Keratinocyte (primary cell): ENCODE results near the gene PRKCE. TPM values are rescaled to one million over a fixed set of nuclear protein-coding genes. Genes with fewer than 3 reads are reported as not detected.

Experiments
- DNase-seq: peaks from one replicate; pipeline ENCODE4 v3.0.0-alpha.2; 2011; ENCODE audit warnings: low read depth, missing footprints, low spot score
- FAIRE-seq: peaks from 2 replicates; lab custom pipeline; 2011; peaks lifted over from hg19 to GRCh38; lab: Jason Lieb, UNC
- H2AFZ ChIP-seq: 2 replicates; pipeline ENCODE4 v1.6.0; 2012; ENCODE audit warnings: low read length, control low read depth, inconsistent platforms; ENCODE audit not compliant: control insufficient read depth
- H3K27ac ChIP-seq: 2 replicates; pipeline ENCODE4 v1.5.1; 2011; ENCODE audit warnings: low read length; ENCODE audit not compliant: control insufficient read depth, insufficient read depth
- H3K27me3 ChIP-seq: 3 replicates; pipeline ENCODE4 v1.6.0; 2011; ENCODE audit warnings: low read length; ENCODE audit not compliant: control insufficient read depth, insufficient read depth; ENCODE audit errors: extremely low read depth
- H3K36me3 ChIP-seq, 2 experiments: 2 replicates in 1 of 2; 3 replicates in 1 of 2; pipeline ENCODE4 v1.5.1; 2011; ENCODE audit warnings: low read length in 2 of 2, mild to moderate bottlenecking in 1 of 2; ENCODE audit not compliant: control insufficient read depth in 2 of 2, insufficient read depth in 2 of 2; ENCODE audit errors: extremely low read depth in 1 of 2
- H3K4me1 ChIP-seq: 3 replicates; pipeline ENCODE4 v1.5.1; 2011; ENCODE audit warnings: low read length; ENCODE audit not compliant: control insufficient read depth, insufficient read depth; ENCODE audit errors: extremely low read depth
- H3K4me2 ChIP-seq: 3 replicates; pipeline ENCODE4 v1.6.0; 2011; ENCODE audit warnings: low read depth, low read length; ENCODE audit not compliant: control insufficient read depth, insufficient read depth; ENCODE audit errors: extremely low read depth
- H3K4me3 ChIP-seq, 3 experiments: fragments of 200-600 bp in 1 of 3; sonication (generic) in 1 of 3; 2 replicates in 2 of 3; 3 replicates in 1 of 3; pipeline ENCODE4 v1.5.1; 2011 to 2016; ENCODE audit warnings: low read length in 3 of 3, mild to moderate bottlenecking in 3 of 3, control low read depth in 2 of 3, inconsistent platforms in 1 of 3, low read depth in 1 of 3, mixed read lengths in 1 of 3, mixed run types in 1 of 3, moderate library complexity in 1 of 3; ENCODE audit not compliant: control insufficient read depth in 2 of 3, insufficient read depth in 2 of 3; ENCODE audit errors: extremely low read depth in 1 of 3
- H3K79me2 ChIP-seq: 2 replicates; pipeline ENCODE4 v1.6.0; 2012; ENCODE audit warnings: low read length; ENCODE audit not compliant: control insufficient read depth, insufficient read depth
- H3K9ac ChIP-seq: 3 replicates; pipeline ENCODE4 v1.6.0; 2011; ENCODE audit warnings: low read length; ENCODE audit not compliant: control insufficient read depth, insufficient read depth; ENCODE audit errors: extremely low read depth
- H3K9me1 ChIP-seq: 3 replicates; pipeline ENCODE4 v1.6.0; 2011; ENCODE audit warnings: low read length; ENCODE audit not compliant: control insufficient read depth, insufficient read depth; ENCODE audit errors: extremely low read depth
- H3K9me3 ChIP-seq: 2 replicates; pipeline ENCODE4 v1.5.1; 2012; ENCODE audit warnings: low read depth, low read length; ENCODE audit not compliant: control insufficient read depth
- H4K20me1 ChIP-seq: 3 replicates; pipeline ENCODE4 v1.6.0; 2011; ENCODE audit warnings: low read length; ENCODE audit not compliant: control insufficient read depth, insufficient read depth; ENCODE audit errors: extremely low read depth
- EZH2 ChIP-seq: IDR thresholded peaks from one replicate; pipeline ENCODE4 v1.6.1; 2012; ENCODE audit warnings: inconsistent platforms, mild to moderate bottlenecking, low read length, moderate library complexity
- dilution Hi-C: fragments of 300-500 bp; cut with MboI; formaldehyde crosslinking; loops from one replicate; pipeline ENCODE4 v1.7.0; 2020; ENCODE audit warnings: low sequenced_read_pairs; ENCODE audit not compliant: extremely low pct_ligation_motif_present
- polyA plus RNA-seq, 5 experiments: library from polyadenylated mRNA; depleted of rRNA in 3 of 5; stranded (reverse) in 3 of 5; stranded (forward) in 1 of 5; unstranded in 1 of 5; fragments of >200 nt; gene quantifications; 1 replicate in 1 of 5; 2 replicates in 3 of 5; 3 replicates in 1 of 5; pipeline versions ENCODE4 v1.2.1 to v1.2.3, GENCODE V29; 2011 to 2012; ENCODE audit warnings: missing spikeins in 2 of 5, low read depth in 1 of 5, low replicate concordance in 1 of 5
- TF ChIP-seq, protein P1 (sequence below), 3 experiments: IDR thresholded peaks in 1 of 3; conservative IDR thresholded peaks in 1 of 3; optimal IDR thresholded peaks in 1 of 3; 2 replicates in 2 of 3; 3 replicates in 1 of 3; pipeline versions ENCODE3 to v1.5.1; 2011; ENCODE audit warnings: low read length in 3 of 3, mild to moderate bottlenecking in 3 of 3, moderate library complexity in 2 of 3, control low read depth in 1 of 3, inconsistent platforms in 1 of 3; ENCODE audit not compliant: insufficient read depth in 2 of 3; ENCODE audit errors: extremely low read depth in 1 of 3

PRKCE gene
- polyA plus RNA-seq, 1 donor (not counting 4 experiments of a cell fraction or from before 2014, with no cell fraction given) = 2.0 TPM

DNA sequence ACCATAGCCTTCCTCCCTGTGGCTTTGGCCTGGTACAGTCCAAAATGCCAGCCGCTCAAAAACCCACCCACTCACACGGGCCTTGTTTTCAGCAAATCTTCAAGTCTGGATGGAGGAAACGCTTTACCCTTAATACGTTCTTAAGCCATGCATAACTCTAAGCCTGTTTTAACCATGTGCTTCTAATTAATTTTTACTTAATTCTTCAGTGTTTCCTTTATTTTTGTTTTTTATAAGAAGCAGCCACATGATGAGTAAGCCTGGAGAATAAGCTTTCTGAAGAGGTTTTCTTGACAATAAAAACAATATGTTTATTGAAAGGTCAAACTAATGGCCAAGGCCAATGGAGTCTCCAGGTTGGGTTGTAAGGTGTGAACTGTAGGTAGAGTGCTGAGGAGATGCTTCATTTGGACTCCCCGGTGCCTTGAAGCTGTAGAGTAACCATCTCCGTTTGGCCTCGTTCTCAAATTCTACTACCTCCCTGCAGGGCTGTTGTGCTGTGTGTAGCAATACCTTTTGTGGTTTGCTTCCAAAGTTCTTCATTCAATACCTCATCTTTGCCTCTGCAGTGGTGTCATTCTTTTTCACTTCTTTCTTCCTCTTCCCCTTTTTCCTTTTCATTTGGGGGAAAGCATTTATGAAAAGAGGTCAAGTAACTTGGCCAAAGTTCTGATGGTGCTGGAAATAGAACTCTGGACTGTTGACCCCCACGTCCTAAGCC, 113.7 kb downstream of the PRKCE start:
- no peaks in the 10 kb centered on the region for H3K36me3 ChIP-seq
- H3K27me3 ChIP-seq = no peaks in the 10 kb centered on the region
- DNase-seq (no peak), FAIRE-seq (no peak)
- no peak overlapping the region for H2AFZ ChIP-seq
- no peaks in the 10 kb centered on the region for H3K9me3 ChIP-seq
- H3K4me1 ChIP-seq = no peaks in the 10 kb centered on the region
- no peak overlapping the region for H3K4me3 ChIP-seq
- TF ChIP-seq, protein P1, sequence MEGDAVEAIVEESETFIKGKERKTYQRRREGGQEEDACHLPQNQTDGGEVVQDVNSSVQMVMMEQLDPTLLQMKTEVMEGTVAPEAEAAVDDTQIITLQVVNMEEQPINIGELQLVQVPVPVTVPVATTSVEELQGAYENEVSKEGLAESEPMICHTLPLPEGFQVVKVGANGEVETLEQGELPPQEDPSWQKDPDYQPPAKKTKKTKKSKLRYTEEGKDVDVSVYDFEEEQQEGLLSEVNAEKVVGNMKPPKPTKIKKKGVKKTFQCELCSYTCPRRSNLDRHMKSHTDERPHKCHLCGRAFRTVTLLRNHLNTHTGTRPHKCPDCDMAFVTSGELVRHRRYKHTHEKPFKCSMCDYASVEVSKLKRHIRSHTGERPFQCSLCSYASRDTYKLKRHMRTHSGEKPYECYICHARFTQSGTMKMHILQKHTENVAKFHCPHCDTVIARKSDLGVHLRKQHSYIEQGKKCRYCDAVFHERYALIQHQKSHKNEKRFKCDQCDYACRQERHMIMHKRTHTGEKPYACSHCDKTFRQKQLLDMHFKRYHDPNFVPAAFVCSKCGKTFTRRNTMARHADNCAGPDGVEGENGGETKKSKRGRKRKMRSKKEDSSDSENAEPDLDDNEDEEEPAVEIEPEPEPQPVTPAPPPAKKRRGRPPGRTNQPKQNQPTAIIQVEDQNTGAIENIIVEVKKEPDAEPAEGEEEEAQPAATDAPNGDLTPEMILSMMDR (optimal IDR thresholded peaks at IDR 0.05 in 1 of 3, IDR thresholded peaks at IDR 0.05 in 1 of 3, conservative IDR thresholded peaks at IDR 0.05 in 1 of 3; ENCODE audit: extremely low read depth in 1 of 3, insufficient read depth in 2 of 3, low read length in 3 of 3) = no peak
- TF ChIP-seq EZH2 = no peak
- H3K9ac ChIP-seq = no peak overlapping the region
- dilution Hi-C loops = no loop called here
- no peaks in the 10 kb centered on the region for H3K79me2 ChIP-seq
- H3K9me1 ChIP-seq = no peaks in the 10 kb centered on the region
- no peaks in the 10 kb centered on the region for H4K20me1 ChIP-seq
- H3K4me2 ChIP-seq = no peak overlapping the region
- H3K27ac ChIP-seq = no peak overlapping the region

DNA sequence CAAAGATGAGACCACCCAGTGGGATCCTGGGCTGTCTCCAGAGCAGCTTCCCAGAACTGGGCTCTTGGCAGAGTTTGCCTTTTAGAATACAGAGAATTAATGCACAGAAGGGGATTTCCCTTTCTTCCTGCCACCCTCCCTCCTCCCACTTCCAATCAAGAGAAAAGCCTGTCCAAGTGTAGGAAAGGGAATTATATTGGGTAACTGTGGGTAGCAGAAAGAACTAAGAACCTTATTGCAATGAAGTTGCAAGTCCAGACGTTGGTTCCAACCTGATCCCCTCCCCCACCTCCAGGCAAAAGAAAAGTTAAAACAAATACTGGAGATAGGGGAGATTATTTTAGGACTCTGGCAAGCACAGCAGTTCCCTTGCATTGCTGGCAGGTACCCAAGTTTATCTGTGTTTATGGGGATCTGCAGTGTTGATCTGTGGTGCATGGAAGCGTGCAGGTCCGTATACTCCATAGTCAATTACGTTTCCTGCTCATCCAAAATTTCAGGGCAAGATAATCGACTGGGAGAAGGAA, 114.3 kb downstream of the PRKCE start:
- FAIRE-seq (no peak), DNase-seq (no peak)
- dilution Hi-C loops = no loop called here
- no peak overlapping the region for H2AFZ ChIP-seq
- H3K4me3 ChIP-seq = no peak overlapping the region
- no peak overlapping the region for H3K9ac ChIP-seq
- no peak for TF ChIP-seq EZH2
- TF ChIP-seq, protein P1 (optimal IDR thresholded peaks at IDR 0.05 in 1 of 3, IDR thresholded peaks at IDR 0.05 in 1 of 3, conservative IDR thresholded peaks at IDR 0.05 in 1 of 3; ENCODE audit: extremely low read depth in 1 of 3, insufficient read depth in 2 of 3, low read length in 3 of 3) = no peak
- no peaks in the 10 kb centered on the region for H3K9me1 ChIP-seq
- H3K36me3 ChIP-seq = no peaks in the 10 kb centered on the region
- no peaks in the 10 kb centered on the region for H4K20me1 ChIP-seq
- no peak overlapping the region for H3K4me2 ChIP-seq
- H3K9me3 ChIP-seq = no peaks in the 10 kb centered on the region
- no peaks in the 10 kb centered on the region for H3K79me2 ChIP-seq
- no peaks in the 10 kb centered on the region for H3K4me1 ChIP-seq
- no peaks in the 10 kb centered on the region for H3K27me3 ChIP-seq
- no peak overlapping the region for H3K27ac ChIP-seq
